Measurements from ENCODE around the gene AMPD3. TPM values are rescaled to one million over a fixed set of nuclear protein-coding genes. Genes with fewer than 3 reads are reported as not detected.

Gene AMPD3
- 2.7 and 16.9 TPM in 2 replicates for total RNA-seq

DNA sequence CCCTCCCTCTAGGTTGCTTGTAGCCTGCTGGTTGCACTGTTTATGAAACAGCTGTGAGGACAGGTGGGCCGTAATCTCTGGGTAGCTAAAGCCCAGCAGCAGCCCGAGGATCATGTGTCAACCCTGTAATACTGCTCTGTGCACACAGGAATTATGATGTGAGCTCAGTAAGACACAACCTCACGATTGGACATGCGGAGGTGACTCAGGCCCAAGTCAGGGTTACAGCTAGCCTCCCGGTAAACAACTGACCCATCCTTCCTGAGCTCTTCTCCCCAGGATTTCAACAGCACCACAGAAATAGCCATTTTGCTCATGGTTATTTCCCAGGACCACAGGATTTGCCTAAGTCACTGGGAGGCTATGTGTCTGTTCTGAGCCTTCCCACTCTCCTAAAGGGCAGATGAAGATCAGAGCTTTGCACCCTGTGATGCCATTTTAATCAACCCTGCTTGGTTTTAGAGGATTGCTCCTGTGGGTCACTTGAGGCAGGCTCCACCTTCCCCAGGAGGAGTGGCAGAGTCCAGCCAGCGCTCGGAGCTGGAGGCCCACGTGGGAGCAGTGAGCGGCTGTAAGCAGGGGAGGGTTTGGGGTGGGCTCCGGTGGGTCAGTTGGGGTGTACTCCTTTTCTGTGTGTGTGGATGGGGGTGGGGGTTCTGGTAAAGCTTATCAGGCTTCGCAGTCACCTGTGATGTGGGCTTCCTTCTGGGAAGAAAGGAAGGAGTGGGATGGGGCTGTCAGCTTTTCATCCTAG lies at the start of gene AMPD3:
AMPD3 (plus strand) TSS at position 387 of the 754 bp plus-strand sequence. CDS start 6,256 bp downstream, outside the sequence.

DNA sequence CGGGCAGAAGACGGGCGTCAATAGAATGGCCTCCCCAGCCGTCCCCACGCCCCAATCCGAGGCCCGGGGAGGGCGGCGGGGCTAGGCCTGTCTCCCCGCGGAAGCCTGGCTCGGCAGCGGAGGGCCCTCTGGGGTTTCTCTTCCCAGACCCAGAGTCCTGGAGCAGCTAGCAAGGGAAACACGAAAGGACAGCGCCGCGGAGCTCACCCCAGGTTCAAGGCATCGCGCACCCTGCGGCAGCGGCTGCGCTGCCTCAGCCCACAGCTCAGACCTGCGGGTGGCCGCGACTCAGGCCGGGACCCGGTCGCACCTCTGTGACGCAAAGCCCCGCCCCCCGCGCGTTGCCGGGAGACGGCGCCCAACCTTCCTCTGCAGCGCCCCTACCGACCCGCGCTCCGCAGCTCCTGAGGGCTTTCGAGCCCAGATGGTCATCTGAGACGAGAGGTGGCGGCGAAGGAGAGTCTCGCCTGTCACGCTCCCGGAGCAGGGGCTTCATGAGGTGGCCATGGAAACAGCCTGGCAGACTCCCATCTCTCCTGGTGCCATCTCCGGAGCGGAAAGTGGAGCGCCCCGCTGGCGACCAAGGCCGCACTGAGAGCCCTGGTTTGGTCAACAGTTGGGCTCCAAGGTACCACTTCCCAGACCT lies 86.0 kb downstream of the AMPD3 start, which contains the start of gene RNF141:
RNF141 (minus strand) TSS at position 273 of the 646 bp plus-strand sequence. CDS start 7,029 bp downstream, outside the sequence.

Other genes with a start within 250 kb of the AMPD3 start
- gene SBF2, start 161.0 kb upstream of the AMPD3 start, total RNA-seq, result 32.6 and 56.4 TPM in 2 replicates
- gene ADM, start 150.2 kb upstream of the AMPD3 start, total RNA-seq, result 215 and 1,405 TPM in 2 replicates
- gene RNF141, start 85.9 kb downstream of the AMPD3 start, total RNA-seq, result 49.8 and 63.7 TPM in 2 replicates
- gene LYVE1, start 113.4 kb downstream of the AMPD3 start, total RNA-seq, result 1.5 and 4.8 TPM in 2 replicates
- 14.8 and 61.4 TPM in 2 replicates for gene IRAG1, start 238.5 kb downstream of the AMPD3 start, total RNA-seq